Stimulated activated CD8-positive, alpha-beta memory T cell treated with anti-CD3 and anti-CD28 coated beads, Interleukin-15, amount 100 ng/mL, for 24 hours (primary cell): ENCODE results near the gene CYP11A1.
A peak's percentile ranks its signal among the peaks of the same experiment; 100 is the strongest.

ENCODE experiments used
- DNase-seq: peaks from one replicate; pipeline ENCODE4 v3.0.0-alpha.2; 2020; ENCODE audit warnings: low read depth

Gene CYP11A1

DNA sequence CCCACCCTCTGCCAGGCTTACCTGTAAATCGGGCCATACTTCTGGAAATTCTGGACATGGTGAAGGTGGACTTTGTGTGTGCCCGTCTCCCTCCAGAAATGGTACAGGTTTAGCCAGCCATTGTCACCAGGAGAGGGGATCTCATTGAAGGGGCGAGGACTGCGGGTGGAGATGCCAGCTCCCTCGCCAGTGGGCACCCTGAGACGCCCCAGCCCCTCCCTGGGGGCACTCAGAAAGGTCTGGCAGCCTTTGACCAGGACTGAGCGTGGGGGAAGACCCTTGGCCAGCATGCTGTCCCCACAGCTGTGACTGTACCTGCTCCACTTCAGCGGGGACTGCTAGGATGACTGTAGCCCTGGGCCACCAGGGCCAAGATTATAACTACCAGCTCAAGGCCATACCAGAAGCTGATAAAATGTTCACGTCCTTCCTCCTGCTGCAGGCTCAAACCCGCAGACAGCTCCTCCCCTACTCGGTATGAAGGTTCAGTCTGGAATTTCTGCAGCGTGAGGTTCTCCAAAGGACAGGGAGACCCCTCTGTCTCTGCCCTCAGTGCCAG, at the start of gene CYP11A1:
CYP11A1 (minus strand) TSS at position 351 of the 559 bp plus-strand sequence; CDS start at position 290, 61 bp downstream.
- no peak for DNase-seq

DNA sequence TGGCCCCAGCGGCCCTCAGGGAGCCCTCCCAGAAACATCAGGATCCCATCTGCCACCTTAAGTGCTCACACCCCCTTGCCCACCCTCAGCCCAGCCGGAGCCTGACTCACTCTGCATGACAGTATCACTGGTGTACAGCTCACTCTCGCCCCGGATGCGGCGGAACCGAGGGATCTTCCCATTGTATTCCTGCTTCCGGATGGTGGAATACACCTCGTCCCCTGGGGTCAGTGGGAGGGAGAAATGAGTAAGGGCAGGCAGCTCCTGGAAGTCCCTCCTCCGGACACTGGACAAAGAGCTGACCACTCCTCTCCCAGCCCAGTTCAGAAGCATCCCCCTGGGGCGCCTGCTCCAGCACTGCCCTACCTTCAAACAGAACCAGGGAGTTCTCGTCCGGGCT, 49.8 kb upstream of the CYP11A1 start:
- DNase-seq = no peak

DNA sequence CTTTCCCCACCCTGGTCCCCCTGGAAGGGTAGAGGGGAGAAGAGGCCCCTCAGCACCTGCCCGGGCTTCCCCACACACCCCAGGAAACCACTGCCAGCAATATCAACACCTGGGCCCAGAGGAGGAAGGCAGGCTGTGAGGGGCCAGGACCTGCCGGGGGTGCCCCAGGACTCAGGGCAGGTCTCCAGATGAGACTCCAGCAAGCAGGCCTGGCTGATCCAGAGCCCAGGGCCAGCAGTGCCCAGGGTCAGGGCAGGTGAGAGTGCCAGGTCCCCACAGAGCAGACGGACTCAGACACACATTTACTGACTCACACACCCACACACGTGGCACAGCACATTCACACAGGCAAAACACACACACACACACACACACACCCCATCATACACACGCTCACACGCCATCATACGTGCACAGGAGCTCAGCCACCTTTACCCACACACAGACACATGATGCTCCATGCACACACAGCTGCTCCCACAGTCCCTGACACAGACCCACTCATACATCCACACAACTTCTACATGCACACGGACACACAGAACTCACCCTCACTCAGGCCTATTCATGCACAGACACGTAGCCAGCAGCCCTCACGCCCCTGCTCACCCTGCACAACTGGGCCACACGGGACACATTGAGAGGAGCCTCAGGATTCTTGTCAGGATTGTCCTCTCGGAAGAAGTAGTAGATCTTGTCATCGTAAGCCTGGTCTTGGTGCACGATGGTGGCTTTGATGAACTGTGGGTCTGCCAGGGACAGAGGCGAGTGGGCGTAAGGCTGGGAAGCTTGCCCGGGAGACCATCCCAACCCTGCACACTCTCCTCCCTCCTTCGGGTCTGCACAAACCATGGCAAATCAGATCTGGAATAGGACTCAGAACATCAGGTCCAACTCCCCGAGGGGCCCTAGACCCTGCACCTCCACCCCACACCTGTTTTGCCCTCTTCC, 48.8 kb upstream of the CYP11A1 start:
- no peak for DNase-seq

DNA sequence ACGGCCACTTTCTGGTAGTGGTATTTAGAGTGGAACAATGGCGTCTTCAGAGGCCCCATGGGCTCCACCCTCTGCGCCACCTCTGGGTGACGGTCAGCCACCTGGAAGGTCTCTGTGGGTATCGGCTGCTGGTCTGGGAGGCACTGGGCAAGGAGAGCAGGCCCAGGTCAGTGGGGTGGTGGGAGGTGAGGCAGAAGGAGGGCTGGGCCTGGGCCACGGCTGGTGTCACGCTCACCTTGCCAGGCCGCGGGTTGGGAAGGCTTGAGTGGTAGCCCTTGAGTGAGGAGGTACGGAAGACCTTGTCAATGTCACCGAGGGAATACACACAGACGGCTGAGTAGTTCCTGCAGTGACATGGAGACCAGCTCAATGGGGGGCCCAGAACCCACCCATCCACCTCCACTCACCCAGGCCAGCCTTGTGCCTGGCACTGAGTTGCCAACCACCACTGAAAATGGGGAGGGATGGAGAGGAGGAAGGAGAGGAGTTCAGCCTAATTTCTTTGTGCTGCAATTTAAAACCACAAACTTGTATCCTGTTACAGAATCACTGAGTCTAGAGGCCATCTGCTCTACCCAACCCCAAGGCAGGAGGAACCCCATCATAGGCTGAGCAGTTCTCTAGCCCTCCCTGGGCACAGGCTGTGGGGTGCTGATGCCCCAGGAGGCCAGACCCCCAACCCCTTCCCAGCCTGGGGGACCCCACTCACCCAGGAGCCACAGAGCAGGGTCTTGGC, 47.3 kb upstream of the CYP11A1 start:
- DNase-seq = no peak

DNA sequence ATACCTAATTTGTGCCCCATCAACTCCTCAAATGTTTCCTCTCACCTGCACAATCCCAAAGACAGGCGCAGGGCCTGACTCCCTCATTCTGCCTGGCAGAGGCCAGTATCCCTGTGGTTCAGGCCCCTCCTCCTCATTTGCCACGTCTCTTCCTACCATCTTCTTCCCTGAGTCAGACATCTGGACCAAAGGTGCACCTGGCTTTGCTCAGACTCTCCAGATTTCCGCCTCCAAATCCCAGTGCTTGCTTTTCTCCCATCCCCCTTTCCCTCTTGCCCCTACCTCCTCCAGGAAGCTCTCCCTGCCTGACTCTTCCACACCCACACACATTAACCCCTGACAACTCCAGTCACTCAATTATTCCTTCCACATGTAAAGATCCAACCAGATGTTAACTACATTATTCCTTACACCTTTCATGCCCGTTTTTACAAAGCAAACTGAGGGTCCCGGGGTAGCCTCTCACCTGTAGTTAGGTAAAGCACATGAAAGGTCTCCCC, 46.7 kb upstream of the CYP11A1 start:
- no peak for DNase-seq

DNA sequence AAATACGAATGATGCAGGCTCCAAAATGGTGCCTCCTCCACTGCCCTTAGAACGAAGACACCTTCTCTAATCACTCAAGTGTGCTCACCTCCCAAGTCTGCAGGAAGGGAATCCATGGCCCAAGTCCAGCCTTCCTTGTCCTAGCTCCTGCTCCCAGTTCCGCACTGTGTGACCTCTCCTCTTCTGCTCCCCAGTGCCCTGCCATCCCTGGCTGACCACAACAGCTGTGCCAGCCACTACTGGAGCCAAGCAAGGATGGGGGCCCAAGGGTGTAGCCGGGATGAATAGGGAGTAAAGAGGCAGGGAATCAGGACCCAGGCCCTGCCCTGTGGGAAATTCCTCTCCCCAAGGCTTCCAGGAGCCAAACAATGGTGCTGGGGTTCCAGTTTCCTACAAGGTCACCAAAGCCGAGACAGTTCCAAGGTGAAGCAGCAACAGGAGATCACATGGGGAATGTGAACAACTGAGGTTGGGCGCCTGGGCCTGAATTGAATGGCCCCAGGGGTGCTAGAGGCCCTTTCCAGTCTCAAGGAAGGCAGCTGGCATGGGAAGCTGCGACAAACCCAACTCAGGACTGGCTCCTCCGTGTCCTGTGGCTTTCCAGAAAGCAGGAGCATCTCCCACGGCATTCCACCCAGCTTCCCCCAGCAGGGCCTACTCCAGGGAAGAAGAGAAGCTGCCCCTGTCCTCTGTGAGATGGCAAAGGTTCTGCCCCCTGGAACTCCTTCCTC, 46.1 kb upstream of the CYP11A1 start:
- DNase-seq = no peak

DNA sequence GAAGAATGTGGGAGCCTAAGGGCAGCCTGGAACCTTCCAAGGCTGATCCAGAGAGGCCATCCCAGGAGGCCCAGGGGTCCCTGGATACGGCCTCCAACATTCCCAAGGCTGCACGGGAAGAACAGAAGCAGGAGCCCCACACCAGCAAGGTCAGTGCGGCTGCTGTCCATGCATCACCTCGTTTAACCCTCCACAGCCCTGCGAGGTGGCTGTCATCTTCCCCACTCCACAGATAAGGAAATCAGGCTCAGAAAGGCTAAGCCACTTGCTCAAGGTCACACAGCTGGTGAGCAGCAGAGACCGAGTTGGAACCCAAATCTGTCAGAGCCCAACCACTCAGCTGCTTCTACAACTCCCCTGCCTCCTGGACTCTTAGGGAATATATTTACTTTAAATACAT, 44.7 kb upstream of the CYP11A1 start:
- no peak for DNase-seq

DNA sequence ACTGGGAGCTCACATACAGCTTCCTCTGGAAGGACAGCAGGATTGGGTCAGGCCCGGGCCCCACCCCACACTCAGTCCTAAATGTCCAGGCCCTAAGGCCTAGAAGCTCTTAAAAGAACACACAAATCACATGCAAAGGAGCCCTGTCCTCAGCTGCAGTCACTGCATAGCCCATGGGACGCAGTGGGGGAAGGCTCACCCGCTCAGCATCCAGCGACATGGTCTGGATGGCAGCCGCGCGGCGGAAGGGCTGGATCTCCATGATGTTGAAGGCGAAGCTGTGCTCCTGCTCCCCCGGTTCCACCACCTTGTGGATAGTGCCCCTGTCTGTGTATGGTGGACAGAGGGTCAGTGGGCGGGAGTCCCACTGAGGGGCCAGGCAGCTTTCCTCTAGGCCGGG, 44.2 kb upstream of the CYP11A1 start:
- DNase-seq = no peak

DNA sequence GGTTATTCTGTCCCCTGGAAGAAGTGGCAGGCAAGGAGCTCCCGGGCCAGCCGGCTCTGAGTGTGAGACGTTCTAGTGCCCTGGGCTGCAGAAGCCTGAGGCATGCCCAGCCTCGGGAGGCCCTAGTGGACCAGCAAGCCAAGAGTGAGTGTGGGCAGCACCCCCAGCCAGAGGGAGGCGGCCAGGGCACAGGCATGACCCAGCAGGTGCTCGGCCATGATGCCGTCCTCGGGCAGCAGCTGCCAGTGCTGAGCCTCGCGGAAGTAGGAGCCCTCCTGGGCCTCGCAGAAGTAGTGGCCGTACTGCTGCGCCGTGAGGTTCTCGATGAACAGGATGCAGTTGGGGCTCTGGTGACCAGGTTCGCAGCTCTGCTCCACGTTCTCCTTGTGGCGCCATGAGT, 43.1 kb upstream of the CYP11A1 start:
- no peak for DNase-seq

DNA sequence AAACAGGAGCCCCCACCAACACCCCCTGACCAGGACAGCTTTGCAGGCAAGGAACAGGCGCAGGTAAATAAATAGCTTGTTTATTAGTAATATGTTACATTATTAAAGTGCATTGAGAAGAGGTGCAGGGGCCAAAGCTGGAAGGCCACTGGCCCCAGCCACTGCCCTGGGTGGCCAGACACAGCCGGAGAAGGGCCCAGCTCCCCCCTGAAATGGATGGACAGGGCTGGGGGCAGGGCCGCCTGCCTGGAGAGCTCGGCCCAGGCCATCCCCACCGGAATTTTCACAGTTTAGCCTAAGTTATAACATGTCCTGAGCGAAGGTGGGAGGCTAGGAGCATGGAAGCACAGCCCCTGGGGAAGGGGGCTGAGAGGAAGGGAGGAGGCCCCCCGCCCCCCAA, 41.8 kb upstream of the CYP11A1 start:
- DNase-seq = no peak

DNA sequence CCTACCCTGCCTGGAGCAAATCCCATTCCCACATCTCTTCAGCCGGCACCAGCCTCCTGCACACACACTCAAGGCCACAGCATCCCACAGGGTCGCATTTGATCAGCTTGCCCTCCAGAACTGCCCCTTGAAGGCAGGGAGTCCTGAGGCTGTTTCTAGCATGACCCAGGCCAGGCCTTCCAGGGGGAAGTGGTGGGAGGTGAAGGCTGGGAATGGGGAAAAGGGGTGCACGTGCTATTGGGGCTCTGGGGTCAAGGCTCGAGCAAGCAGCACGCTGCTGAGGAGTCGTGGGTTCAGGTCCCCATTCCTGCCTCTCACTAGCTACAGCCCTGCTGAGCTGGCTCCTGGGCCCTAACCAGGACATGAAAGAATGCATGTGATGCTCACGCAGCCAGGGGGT, 41.4 kb upstream of the CYP11A1 start:
- no peak for DNase-seq

DNA sequence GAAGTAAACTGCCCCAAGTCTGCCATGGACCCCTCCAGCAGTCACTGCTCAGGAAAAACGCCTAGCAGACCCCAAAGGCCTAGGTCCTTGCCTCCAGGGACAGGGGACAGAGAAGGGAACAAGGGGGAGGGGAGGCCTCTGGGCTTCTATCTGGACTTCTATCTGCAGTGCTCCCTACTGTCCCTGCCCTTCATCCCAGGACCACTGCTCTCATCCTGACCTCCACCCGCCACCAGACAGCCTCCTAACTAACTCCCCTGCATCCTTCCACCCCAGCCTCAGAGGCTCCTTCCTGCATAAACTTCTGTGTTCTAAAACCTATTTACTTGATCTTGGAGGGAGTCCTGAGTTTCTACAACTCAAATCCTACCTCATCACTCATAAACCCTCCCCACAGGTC, 40.9 kb upstream of the CYP11A1 start:
- DNase-seq = no peak

DNA sequence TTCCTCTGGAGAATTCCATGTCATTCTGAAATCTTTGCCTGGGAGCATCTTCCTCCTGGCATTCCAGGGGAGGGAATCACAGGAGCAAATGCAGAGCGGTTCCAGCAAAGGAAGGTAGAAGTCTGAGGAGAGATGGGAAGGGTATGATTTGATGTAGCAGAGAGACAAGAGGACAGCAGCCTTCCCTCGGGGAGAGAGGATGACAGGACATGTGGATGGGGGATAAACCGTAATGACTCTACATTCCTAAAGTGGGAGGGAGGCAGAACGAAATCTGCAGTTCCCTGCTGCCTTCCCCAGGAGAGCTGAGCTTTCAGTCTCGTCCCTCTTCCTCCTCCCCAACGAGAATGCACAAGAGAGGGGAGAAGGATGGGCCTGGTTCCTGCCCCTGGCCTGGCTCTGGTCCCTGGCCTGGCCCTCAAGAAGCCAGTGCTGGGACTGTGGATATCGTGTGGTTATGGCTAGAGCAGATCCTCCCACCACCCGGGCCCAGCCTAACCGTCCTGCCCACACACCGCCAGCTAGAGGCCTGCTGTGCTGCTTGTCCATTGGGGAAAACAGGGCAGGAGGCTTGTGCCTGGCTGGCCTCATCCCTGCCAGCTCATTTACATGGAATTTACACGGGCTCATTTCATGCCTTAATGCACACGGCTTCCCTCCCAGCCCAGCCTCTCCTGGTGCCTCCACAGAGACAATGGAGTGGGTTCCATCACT, 39.7 kb upstream of the CYP11A1 start:
- DNase-seq = no peak

DNA sequence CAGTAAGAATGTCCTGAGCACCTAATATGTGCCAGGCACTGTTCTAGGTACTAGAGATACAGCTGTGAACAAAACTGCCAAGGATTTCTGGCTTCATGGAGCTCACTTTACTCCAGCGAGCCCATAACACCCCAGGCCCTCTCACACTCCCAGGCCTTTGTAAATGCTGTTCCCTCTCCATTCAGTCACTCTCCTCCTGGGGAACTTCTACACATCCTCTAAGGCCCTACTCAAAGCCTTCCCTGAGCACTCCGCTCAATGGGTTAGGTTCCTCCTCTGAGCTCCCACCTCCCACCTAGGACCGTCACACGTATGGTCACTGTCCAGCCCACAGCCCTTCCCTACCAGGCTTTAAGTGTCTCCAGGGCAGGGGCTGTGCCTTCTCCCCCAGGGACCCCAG, 39.1 kb upstream of the CYP11A1 start:
- no peak for DNase-seq

DNA sequence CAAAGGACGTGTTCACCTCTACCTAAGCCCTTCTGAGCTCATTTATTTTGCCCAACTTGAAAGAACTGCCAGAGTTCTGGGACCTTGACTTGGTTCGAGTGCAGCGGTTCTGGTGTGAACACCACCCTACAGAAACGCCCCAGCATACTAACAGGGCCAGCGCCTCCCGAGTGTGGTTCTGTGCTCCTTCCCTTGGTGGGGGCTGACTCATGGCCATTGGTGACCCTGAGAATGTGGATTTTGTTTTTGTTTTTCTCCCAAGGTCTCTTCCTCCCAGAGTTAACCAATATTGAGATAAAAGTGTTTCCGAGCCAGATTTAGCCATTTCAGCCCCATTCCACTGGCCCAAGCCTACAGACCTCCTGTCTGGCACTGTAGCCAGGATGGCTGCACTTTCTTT, 38.4 kb upstream of the CYP11A1 start:
- no peak for DNase-seq

DNA sequence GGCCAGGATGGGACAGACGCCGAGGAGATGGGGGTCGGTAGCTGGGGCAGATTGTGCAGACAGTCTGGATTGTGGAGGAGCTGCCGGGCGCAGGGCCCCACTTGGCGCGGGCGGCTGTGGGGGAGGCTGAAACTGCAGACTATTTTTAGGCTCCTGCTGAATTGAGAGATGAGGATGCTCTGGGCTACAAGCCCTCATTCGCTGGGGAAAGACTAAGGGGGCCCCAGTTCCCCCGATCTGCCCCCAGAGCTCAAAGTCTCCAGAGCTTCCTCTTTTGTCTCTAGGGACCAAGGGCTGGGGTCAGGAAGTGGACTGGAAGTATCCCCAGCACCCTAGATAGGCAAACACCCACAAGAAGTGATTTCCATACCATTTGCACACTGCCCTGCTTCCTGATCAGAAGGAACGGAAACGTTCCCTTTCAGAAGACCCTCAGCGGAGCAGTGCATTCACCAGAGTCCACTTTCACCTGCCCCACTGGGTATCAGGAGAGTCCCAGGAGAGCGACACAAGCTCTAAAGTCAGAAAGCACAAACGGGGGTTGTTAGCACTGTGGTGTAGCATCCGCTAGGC, 36.6 kb upstream of the CYP11A1 start:
- DNase-seq = no peak

DNA sequence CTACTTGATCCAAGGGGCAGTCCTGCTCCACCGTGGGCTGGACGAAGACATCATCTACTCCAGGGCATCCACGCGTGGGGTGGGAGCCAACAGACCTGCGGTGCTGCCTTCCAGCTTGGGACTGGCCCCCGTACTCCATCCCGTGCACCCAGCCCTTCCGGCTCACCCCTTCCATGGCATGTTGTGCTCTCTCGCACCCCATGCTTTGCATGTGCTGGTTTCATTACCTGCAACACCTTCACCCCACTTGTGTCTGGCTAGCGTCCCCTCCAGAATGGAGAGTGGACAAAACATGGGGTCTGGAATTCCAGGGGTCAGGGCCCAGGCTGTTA, 36.1 kb upstream of the CYP11A1 start:
- DNase-seq = no peak

DNA sequence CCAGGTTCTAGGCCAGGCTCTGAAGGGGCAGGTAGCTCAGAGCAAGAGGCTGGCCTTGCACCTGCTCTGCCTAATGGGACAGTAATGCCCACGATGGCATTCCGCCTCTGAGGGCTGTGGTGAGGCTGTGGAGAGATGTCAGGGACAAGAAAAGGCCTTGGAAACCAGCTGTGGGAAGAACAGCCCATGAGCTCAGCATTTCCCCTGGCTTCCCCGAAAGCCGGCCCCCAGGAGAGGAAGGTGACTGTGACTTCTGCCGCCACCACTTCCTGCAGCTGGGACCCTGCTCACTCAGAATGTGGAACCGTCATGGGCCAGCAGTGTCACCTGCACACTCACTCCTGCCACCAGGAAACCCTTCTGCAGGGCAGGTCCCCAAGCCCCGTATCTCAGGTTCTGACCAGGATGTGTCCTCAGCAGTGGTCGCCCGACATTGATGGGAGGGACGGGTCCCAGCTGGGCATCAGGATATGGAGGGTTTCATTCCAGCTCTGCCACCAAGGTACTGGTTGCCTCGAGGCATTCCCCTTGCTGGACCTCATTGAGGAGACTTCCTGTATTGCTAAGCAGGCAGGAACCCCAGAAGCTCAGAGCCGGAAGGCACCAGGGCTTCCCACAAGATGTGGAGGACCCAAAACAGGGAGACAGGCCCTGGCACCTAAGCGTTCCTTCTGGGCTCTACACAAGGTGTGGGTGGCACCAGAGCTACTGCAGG, 35.6 kb upstream of the CYP11A1 start:
- DNase-seq = peak; percentile 55

DNA sequence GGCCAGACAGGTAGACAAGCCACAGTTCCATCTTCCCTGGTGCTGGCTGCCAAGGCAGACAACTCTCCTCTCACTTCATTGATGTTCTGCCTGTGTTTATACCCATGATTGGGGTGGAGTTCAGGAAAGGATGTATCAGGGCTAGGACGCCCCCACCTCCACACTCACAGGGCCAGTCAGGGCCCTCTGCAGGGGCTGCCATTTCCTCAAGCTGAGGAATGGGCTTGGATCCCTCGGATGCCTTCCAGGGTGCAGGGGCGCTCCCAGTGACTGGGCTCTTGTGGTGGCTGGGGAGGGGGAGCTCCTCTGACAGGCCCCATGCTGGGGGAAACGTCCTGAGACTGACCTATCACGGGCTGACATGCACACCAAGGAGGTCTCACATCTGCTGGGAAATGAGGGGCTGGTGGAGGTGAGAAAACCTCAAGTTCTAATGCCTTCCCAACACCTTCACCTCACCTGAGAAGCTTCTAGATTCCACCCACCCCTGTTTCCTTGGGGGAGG, 34.9 kb upstream of the CYP11A1 start:
- no peak for DNase-seq
